Esophagus muscularis mucosa (tissue), 4 donors: ENCODE data around the gene LRP8. TPM values are rescaled to one million over a fixed set of nuclear protein-coding genes. Genes with fewer than 3 reads are reported as not detected.

Experiments used
- DNase-seq: peaks from one replicate; pipeline ENCODE4 v3.0.0-alpha.2; 2017; ENCODE audit errors: extremely low spot score
- H3K27ac ChIP-seq, 4 donors: fragments of 200-600 bp; sonication (generic); replicated peaks in 1 of 4; 1 replicate in 3 of 4; 2 replicates in 1 of 4; pipeline ENCODE4 v1.5.1; 2016 to 2019; ENCODE audit warnings: mild to moderate bottlenecking in 1 of 4
- H3K27me3 ChIP-seq, 4 donors: fragments of 200-600 bp; sonication (generic); one replicate each; pipeline versions ENCODE4 v1.5.1 to v1.6.0; 2016 to 2019
- H3K36me3 ChIP-seq, 4 donors: fragments of 200-600 bp; sonication (generic); one replicate each; pipeline ENCODE4 v1.5.1; 2016 to 2019
- H3K4me1 ChIP-seq, 4 donors: fragments of 200-600 bp; sonication (generic); one replicate each; pipeline ENCODE4 v1.5.1; 2016 to 2019
- H3K4me3 ChIP-seq, 4 donors: fragments of 200-600 bp; sonication (generic); 1 replicate in 2 of 4; 2 replicates in 2 of 4; pipeline ENCODE4 v1.5.1; 2016 to 2019; ENCODE audit warnings: mild to moderate bottlenecking in 4 of 4, moderate library complexity in 1 of 4
- H3K9me3 ChIP-seq, 4 donors: fragments of 200-600 bp; sonication (generic); 1 replicate in 3 of 4; 2 replicates in 1 of 4; pipeline ENCODE4 v1.5.1; 2016 to 2019
- CTCF ChIP-seq, 3 experiments: fragments of 200-600 bp in 2 of 3; fragments of 450-650 bp in 1 of 3; sonication (generic) in 2 of 3; IDR thresholded peaks; one replicate each; pipeline ENCODE4 v1.5.1; 2017 to 2019; ENCODE audit warnings: antibody characterized with exemption in 3 of 3, mild to moderate bottlenecking in 2 of 3, moderate library complexity in 1 of 3
- EP300 ChIP-seq: sonication (generic); formaldehyde crosslinking; IDR thresholded peaks from one replicate; pipeline ENCODE4 v1.6.1; 2017; ENCODE audit warnings: antibody characterized with exemption
- POLR2A ChIP-seq: fragments of 450-650 bp; IDR thresholded peaks from one replicate; pipeline ENCODE4 v1.6.1; 2017; ENCODE audit warnings: antibody characterized with exemption, moderate library complexity, mild to moderate bottlenecking, low read depth
- POLR2AphosphoS5 ChIP-seq, 2 donors: sonication (generic); formaldehyde crosslinking; IDR thresholded peaks; one replicate each; pipeline ENCODE4 v1.6.1; 2017; ENCODE audit warnings: antibody characterized with exemption in 2 of 2
- WGBS: methylation state at CpG from one replicate; pipeline ENCODE4 v1.1.5; 2018; 5-methylcytosine and 5-hydroxymethylcytosine counted together
- intact Hi-C: fragments of 100-400 bp; cut with DNase I; formaldehyde crosslinking; loops from one replicate; pipeline ENCODE4 v1.15.1; 2023
- total RNA-seq, 4 donors: library from RNA; depleted of rRNA; stranded (reverse); fragments of >200 nt; gene quantifications; one replicate each; pipeline versions ENCODE4 v1.1.0 to v1.2.1, GENCODE V29; 2016

LRP8 gene
- total RNA-seq, 4 donors from 2014 or later = 0.83 to 6.0 (median 1.9) TPM

DNA sequence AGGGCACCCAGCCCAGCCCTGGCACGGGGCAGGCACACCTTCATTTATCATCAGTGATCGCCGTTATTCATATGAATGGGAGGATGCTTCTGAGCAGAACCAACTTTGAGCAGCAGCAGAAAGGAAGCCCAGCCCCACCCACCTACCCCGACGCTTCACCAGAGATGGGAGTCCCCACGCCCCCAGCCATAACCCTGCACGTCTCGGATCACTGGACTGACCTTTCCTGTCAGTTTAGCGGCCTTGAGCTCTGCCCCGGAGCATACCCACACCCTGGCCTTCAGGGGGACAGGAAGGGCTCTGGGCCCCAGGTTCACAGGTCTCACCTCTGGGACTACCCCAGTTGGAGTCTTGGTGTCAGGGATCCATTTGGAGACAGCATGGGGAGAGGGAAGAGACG, 18.1 kb downstream of the LRP8 start:
- Histone ChIP-seq H3K36me3 (no peaks in the 10 kb centered on the region), H3K9me3 (no peaks in the 10 kb centered on the region), H3K27me3 (no peaks in the 10 kb centered on the region), H3K27ac (no peak overlapping the region), H3K4me3 (no peak overlapping the region), H3K4me1 (no peaks in the 10 kb centered on the region)
- no peak for TF ChIP-seq EP300
- WGBS = 92% methylated on average over 5 of the region's 11 CpGs
- intact Hi-C loops = no loop called here
- no peak for DNase-seq

DNA sequence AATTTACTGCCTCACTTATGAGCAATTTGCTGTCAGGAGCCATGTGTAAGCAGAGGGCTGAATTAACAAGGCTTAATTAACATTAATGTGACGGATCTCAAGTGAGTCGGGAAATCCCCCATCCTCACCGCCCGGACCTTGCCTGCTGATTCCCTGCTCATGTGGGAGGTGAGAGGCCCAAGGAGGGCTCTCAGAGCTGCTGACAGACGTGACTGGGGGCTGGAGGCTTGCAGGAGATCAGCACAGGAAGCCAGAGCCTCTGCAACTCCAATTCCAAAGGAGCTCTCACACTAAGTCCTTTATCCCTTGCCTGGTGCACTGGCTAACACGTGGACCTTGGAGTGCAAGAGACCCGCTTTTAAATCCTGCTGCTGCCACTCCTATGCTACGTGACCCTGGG, 19.4 kb downstream of the LRP8 start:
- no peak overlapping the region for H3K27ac ChIP-seq
- TF ChIP-seq POLR2A (no peak), EP300 (no peak), CTCF (IDR thresholded peaks at IDR 0.05) (no peak), POLR2AphosphoS5 (IDR thresholded peaks at IDR 0.05) (no peak)
- no peak overlapping the region for H3K4me3 ChIP-seq
- no peak for DNase-seq
- no peaks in the 10 kb centered on the region for H3K9me3 ChIP-seq
- no peaks in the 10 kb centered on the region for H3K27me3 ChIP-seq
- no peaks in the 10 kb centered on the region for H3K36me3 ChIP-seq
- WGBS = 79% methylated on average over 8 of the region's 8 CpGs
- H3K4me1 ChIP-seq = no peaks in the 10 kb centered on the region
- intact Hi-C loops = no loop called here

- TF ChIP-seq CTCF (IDR thresholded peaks at IDR 0.05) (no peak), EP300 (no peak), POLR2AphosphoS5 (IDR thresholded peaks at IDR 0.05) (no peak), POLR2A (no peak)
- H3K36me3 ChIP-seq = no peaks in the 10 kb centered on the region
- no peak overlapping the region for H3K4me3 ChIP-seq
- intact Hi-C loops = no loop called here
- no peaks in the 10 kb centered on the region for H3K4me1 ChIP-seq
- H3K27ac ChIP-seq = no peak overlapping the region
- no peaks in the 10 kb centered on the region for H3K27me3 ChIP-seq
- no peak for DNase-seq
- no peaks in the 10 kb centered on the region for H3K9me3 ChIP-seq
- 100% methylated on average over 2 of the region's 4 CpGs for WGBS
Measured at GRCh38 chr1:53307037-53307436, 20.8 kb downstream of the LRP8 start.

DNA sequence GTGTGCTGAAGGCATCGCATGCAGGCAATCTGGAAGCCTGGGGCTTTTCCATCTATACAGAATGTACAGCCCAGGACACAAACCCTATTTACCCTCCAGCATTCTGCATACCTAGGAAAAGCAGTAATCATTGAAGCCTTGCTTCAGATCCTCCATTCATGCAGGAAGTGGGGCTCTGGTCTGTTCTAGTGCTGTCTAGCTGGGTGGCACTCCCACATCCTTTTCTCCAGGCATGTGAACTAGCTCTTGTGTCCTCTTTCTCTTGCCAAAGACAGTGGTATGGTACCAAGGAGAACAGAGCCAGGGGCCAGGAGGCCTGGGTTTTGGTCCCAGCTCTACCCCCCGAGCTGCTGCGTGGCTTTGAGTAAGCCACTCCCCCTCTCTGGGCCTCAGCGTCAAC, 21.7 kb downstream of the LRP8 start:
- no peaks in the 10 kb centered on the region for H3K36me3 ChIP-seq
- WGBS = 78% methylated on average over 4 of the region's 4 CpGs
- TF ChIP-seq EP300 (no peak), POLR2AphosphoS5 (IDR thresholded peaks at IDR 0.05) (no peak)
- no peaks in the 10 kb centered on the region for H3K9me3 ChIP-seq
- intact Hi-C loops = no loop called here
- no peak overlapping the region for H3K27ac ChIP-seq
- DNase-seq = no peak
- no peaks in the 10 kb centered on the region for H3K27me3 ChIP-seq
- no peak overlapping the region for H3K4me3 ChIP-seq
- H3K4me1 ChIP-seq = no peaks in the 10 kb centered on the region

DNA sequence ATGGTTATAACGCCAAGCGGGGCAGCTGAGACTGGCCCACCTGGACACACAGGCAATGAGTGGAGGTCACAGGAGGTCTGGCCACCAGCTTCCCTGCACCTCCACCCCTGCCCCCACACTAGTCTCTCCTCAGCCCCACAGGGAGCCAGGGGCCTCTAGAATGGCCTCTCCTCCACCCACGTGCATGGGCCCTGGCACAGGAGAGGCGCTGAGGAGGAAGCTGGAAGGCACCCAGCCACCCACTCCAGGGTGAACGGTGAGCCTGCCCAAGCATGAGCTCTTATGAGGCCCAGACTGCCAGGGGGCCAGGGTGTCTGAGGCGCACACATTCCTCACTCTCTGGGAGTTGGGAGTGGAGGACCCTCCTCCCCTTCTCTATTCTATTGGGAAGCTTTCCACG, 22.2 kb downstream of the LRP8 start:
- 37% methylated on average over 5 of the region's 7 CpGs for WGBS
- H3K27ac ChIP-seq = no peak overlapping the region
- no peak for DNase-seq
- TF ChIP-seq EP300 (no peak), POLR2A (no peak), POLR2AphosphoS5 (IDR thresholded peaks at IDR 0.05) (no peak), CTCF (IDR thresholded peaks at IDR 0.05) (no peak)
- intact Hi-C loops = no loop called here
- H3K9me3 ChIP-seq = no peaks in the 10 kb centered on the region
- H3K4me3 ChIP-seq = no peak overlapping the region
- H3K4me1 ChIP-seq = no peaks in the 10 kb centered on the region
- H3K36me3 ChIP-seq = no peaks in the 10 kb centered on the region
- no peaks in the 10 kb centered on the region for H3K27me3 ChIP-seq

DNA sequence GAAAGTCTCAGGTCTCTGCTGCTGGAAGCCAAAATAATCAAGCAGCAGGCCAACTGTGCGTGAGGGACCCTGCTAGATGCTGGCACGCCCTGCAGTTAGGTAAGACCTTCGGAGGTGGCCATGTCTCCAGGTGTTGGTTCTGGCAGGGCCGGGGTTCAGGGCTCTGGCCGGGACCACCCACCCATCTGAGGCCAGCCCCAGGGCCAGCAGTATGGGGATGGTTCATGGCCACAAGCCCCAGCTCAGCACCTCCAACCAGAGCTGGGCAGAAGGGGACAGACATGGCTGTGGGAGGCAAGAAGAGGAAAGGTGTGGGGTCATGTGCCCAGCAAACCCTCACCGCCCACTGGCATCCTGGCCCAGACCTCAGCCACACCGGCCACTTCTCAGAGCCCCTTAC, 23.3 kb downstream of the LRP8 start:
- no CpG with 5 or more reads among the region's 7 CpGs for WGBS
- Histone ChIP-seq H3K27ac (no peak overlapping the region), H3K27me3 (no peaks in the 10 kb centered on the region), H3K4me1 (no peaks in the 10 kb centered on the region), H3K36me3 (no peaks in the 10 kb centered on the region), H3K4me3 (no peak overlapping the region), H3K9me3 (no peaks in the 10 kb centered on the region)
- TF ChIP-seq POLR2A = no peak
- TF ChIP-seq EP300 = no peak
- no peak for TF ChIP-seq POLR2AphosphoS5 (IDR thresholded peaks at IDR 0.05)
- TF ChIP-seq CTCF (IDR thresholded peaks at IDR 0.05) = no peak
- intact Hi-C loops = no loop called here
- no peak for DNase-seq
